NCI-H2227 (cell line): ENCODE data around the gene RSF1.
"Not testable (repeated sequence)": the region's sequence is repeated elsewhere in the genome, so short reads cannot be mapped to it uniquely, and the experiment has no call there.

Experiments
- DNase-seq: peaks from one replicate; lab custom pipeline; 2025; ENCODE audit not compliant: unreplicated experiment; lab: John Stamatoyannopoulos, UW

The RSF1 gene

DNA sequence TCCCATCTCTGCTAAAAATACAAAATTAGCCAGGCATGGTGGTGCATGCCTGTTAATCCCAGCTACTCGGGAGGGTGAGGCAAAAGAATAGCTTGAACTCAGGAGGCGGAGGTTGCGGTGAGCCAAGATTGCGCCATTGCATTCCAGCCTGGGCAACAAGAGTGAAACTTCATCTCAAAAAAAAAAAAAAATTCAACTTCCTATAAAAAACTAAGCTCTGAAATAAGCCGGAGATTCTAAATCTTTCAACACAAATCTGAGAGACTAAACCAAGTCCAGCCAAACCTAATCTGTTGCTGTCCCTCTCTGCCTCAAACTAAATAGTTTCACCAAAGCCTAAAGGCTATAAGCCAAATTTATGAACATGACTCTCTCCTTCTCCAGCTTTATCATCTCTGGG lies 186.6 kb downstream of the RSF1 start:
- DNase-seq: not testable (repeated sequence)

DNA sequence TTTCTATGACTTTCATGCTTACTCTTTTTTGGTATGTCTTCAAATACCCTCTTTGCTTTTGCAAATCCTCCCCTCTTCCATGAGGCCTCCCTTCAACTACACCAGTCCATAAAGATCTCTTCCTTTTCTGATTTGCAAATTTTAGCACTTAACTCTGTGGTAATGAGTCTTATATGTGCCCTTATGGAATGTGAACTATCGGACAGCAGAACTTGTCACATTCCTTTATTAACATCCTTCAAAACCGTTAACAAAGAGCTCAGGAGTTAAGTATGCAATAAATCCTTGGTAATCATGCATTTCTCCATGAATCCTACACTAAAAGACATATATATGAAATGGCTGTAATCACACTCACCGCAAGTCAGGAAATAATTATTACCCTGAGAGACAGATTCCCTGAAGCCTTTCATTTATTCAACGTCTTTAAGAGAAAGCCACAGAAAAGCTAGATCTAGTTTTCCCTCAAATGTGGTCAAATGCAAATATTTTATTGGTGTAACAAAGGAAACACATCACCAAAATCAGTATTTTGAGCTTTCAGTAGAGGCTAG lies 190.3 kb downstream of the RSF1 start:
- peak; percentile 64 for DNase-seq

DNA sequence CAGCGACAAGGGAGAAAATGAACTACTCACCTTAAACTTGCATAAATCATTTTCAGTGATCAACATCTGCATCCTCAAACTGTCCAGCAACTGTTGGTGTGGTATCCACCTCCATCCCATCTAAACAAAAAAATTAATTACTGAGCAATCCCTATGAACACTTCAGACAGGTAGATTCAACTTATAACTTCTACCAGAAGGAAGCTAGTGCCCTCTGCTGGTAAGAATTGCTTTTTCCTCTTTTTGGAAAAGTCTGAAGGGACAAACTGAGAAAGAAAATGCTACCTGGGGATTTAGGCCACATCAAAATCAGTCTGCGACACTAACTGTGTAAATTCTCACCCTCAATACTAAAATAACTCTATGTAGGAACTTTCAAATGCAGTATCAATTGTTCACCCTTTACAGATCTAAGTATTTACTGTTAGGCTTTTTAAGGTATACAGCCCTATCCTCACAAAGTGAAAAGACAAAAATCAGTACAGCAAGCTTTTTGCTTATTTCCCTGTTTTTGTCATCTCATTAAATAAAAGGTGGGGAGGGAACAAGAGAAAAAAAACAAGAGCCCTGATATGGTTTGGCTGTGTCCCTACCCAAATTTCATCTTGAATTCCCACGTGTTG lies 200.8 kb downstream of the RSF1 start:
- peak; percentile 69 for DNase-seq

DNA sequence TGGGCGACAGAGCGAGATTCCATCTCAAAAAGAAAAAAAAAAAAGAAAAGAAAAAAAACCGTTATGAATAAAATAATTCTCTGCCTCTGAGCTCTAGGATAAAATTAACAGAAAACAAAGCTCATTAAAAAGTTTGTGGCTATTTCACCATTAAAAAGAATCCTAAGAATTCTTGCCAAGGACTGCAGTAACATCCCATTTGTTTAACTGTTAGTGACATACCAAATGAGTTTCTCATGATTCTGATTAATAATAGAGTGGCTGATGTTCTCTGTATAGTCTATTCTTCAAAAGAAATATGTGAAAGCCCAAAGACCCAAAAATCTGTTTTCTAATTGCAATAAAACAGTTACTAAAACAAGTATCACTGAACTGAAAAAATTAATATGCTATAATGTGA lies 202.6 kb downstream of the RSF1 start:
- DNase-seq: no peak

DNA sequence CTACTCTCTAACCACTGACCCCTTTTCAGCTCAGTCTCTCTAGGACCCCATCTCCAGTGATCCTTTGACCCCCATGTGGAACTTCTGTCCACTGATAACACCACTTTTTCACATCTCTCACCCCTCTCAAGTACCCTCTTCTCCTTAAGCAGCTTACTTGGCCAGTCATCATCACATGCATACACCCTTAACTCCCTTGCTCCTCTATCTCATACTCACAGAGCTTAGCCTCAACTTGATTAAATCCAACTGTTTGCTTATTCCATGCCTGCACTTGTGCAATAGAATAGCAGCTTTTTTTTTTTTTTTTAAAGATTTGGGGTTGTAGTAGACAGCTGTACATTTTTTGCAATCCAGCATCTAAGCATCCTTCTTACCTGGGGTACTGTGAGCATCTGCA lies 208.6 kb downstream of the RSF1 start:
- no peak for DNase-seq
